GM12878 (cell line): Measurements from ENCODE around the gene ADAMTSL3. TPM values are rescaled to one million over a fixed set of nuclear protein-coding genes. Genes with fewer than 3 reads are reported as not detected.

ENCODE experiments used
- ATAC-seq: fragments of 200-7000 bp; cut with Tn5 transposase; 3 replicates; pipeline ENCODE4 v1.9.1; 2020; ENCODE audit warnings: mild to moderate bottlenecking, moderate library complexity
- BruUV-seq: library from RNA; stranded (reverse); fragments of 400-500 nt; replicated peaks from 2 replicates; lab custom pipeline; 2021; lab: Mats Ljungman, UMichigan
- CTCF ChIA-PET: fragments of 300-600 bp; sonication (Branson Sonifier 250); formaldehyde crosslinking; extraction: SDS; loops from one replicate; lab custom pipeline; 2021; ENCODE audit warnings: inconsistent platforms; lab: Yijun Ruan, JAX
- POLR2A ChIA-PET: fragments of 350-600 bp; formaldehyde crosslinking; extraction: SDS; loops from one replicate; lab custom pipeline; 2021; ENCODE audit warnings: inconsistent platforms; lab: Charles Lee
- RAD21 ChIA-PET: fragments of 300-600 bp; sonication (Branson Sonifier 250); formaldehyde crosslinking; loops from one replicate; lab custom pipeline; 2023; ENCODE audit warnings: antibody characterized with exemption; ENCODE audit not compliant: unreplicated experiment; lab: Charles Lee
- SMC1A ChIA-PET: fragments of 300-600 bp; sonication (Branson Sonifier 250); formaldehyde crosslinking; loops from one replicate; lab custom pipeline; 2023; ENCODE audit not compliant: unreplicated experiment, uncharacterized antibody; lab: Charles Lee
- DNase-seq: peaks from one replicate; pipeline ENCODE4 v3.0.0-alpha.2; 2011; ENCODE audit warnings: low read depth, low spot score
- FAIRE-seq: peaks from 3 replicates; lab custom pipeline; 2011; peaks lifted over from hg19 to GRCh38; lab: Jason Lieb, UNC
- H2AFZ ChIP-seq: 2 replicates; pipeline ENCODE4 v1.6.0; 2011; ENCODE audit warnings: low read depth, low read length, control low read depth; ENCODE audit not compliant: control insufficient read depth
- H3K27ac ChIP-seq: 2 replicates; pipeline ENCODE4 v1.5.1; 2011; ENCODE audit warnings: control low read depth; ENCODE audit not compliant: control insufficient read depth, insufficient read depth
- H3K27me3 ChIP-seq, 2 experiments: replicated peaks in 1 of 2; 2 replicates each; pipeline versions ENCODE4 v1.6.0 to v1.6.1; 2011; ENCODE audit warnings: low read length in 1 of 2; ENCODE audit not compliant: control insufficient read depth in 2 of 2, insufficient read depth in 2 of 2
- H3K36me3 ChIP-seq, 2 experiments: 2 replicates each; pipeline ENCODE4 v1.5.1; 2011; ENCODE audit warnings: low read length in 1 of 2; ENCODE audit not compliant: control insufficient read depth in 2 of 2, insufficient read depth in 2 of 2
- H3K4me1 ChIP-seq: 2 replicates; pipeline ENCODE4 v1.6.1; 2011; ENCODE audit warnings: mild to moderate bottlenecking, low read length, moderate library complexity, mixed read lengths; ENCODE audit not compliant: control insufficient read depth, insufficient read depth
- H3K4me2 ChIP-seq: 2 replicates; pipeline ENCODE4 v1.6.0; 2011; ENCODE audit warnings: control low read depth; ENCODE audit not compliant: control insufficient read depth, insufficient read depth
- H3K4me3 ChIP-seq: fragments of 200-600 bp; sonication (generic); 2 replicates; pipeline ENCODE4 v1.5.1; 2016
- H3K79me2 ChIP-seq: 2 replicates; pipeline ENCODE4 v1.6.0; 2011; ENCODE audit warnings: low read length; ENCODE audit not compliant: control insufficient read depth, insufficient read depth
- H3K9ac ChIP-seq: 2 replicates; pipeline ENCODE4 v1.8.0; 2011; ENCODE audit warnings: low read length, control low read depth, mixed read lengths; ENCODE audit not compliant: control insufficient read depth, insufficient read depth
- H3K9me3 ChIP-seq: replicated peaks from 3 replicates; pipeline ENCODE4 v1.5.1; 2011; ENCODE audit warnings: mild to moderate bottlenecking, low read length; ENCODE audit not compliant: control insufficient read depth, insufficient read depth
- H4K20me1 ChIP-seq: 2 replicates; pipeline ENCODE4 v1.6.0; 2011; ENCODE audit not compliant: control insufficient read depth, insufficient read depth
- BHLHE40 ChIP-seq, 2 experiments: fragments of 450-650 bp in 1 of 2; IDR thresholded peaks; 2 replicates each; pipeline ENCODE4 v1.6.1; 2011 to 2017; ENCODE audit warnings: low read depth in 2 of 2, borderline replicate concordance in 1 of 2, improper control_type of control experiment in 1 of 2, low read length in 1 of 2, mild to moderate bottlenecking in 1 of 2
- ESRRA ChIP-seq: IDR thresholded peaks from 2 replicates; pipeline ENCODE4 v1.6.1; 2012; ENCODE audit warnings: mild to moderate bottlenecking, low read length, improper control_type of control experiment
- ETV6 ChIP-seq, 2 experiments: fragments of 450-650 bp in 1 of 2; IDR thresholded peaks in 1 of 2; conservative IDR thresholded peaks in 1 of 2; 2 replicates each; pipeline ENCODE4 v1.6.1; 2014; ENCODE audit warnings: antibody characterized with exemption in 1 of 2, borderline replicate concordance in 1 of 2, low read depth in 1 of 2, mild to moderate bottlenecking in 1 of 2, moderate library complexity in 1 of 2
- FOXM1 ChIP-seq: IDR thresholded peaks from 2 replicates; pipeline ENCODE4 v1.6.1; 2012; ENCODE audit warnings: low read depth, mild to moderate bottlenecking, inconsistent platforms, low read length, moderate library complexity
- IKZF2 ChIP-seq, 2 experiments: fragments of 450-650 bp; IDR thresholded peaks; 2 replicates each; pipeline ENCODE4 v1.6.1; 2017; ENCODE audit warnings: mild to moderate bottlenecking in 2 of 2, moderate library complexity in 2 of 2
- MTA2 ChIP-seq: fragments of 450-650 bp; IDR thresholded peaks from 2 replicates; pipeline ENCODE4 v1.6.1; 2016; ENCODE audit warnings: low read depth, mild to moderate bottlenecking, moderate library complexity
- RUNX3 ChIP-seq: IDR thresholded peaks from 2 replicates; pipeline ENCODE4 v1.6.1; 2012; ENCODE audit warnings: low read length, inconsistent platforms
- SIX5 ChIP-seq: IDR thresholded peaks from 2 replicates; pipeline ENCODE4 v1.6.1; 2011; ENCODE audit warnings: mild to moderate bottlenecking, low read depth, low read length, moderate library complexity; ENCODE audit not compliant: severe bottlenecking
- SPI1 ChIP-seq: IDR thresholded peaks from 2 replicates; pipeline ENCODE4 v1.6.1; 2011; ENCODE audit warnings: low read depth, mild to moderate bottlenecking, low read length, moderate library complexity, borderline replicate concordance; ENCODE audit not compliant: insufficient read depth
- STAT1 ChIP-seq: fragments of 450-650 bp; conservative IDR thresholded peaks from 2 replicates; pipeline ENCODE4 v1.6.1; 2014; ENCODE audit warnings: antibody characterized with exemption, mild to moderate bottlenecking
- TAF1 ChIP-seq: IDR thresholded peaks from 2 replicates; pipeline ENCODE4 v1.6.1; 2011; ENCODE audit warnings: mild to moderate bottlenecking, low read depth, low read length, borderline replicate concordance
- TCF3 ChIP-seq: IDR thresholded peaks from 2 replicates; pipeline ENCODE4 v1.6.1; 2012; ENCODE audit warnings: low read depth, mild to moderate bottlenecking, low read length, borderline replicate concordance; ENCODE audit not compliant: insufficient read depth
- ZBTB4 ChIP-seq: fragments of 450-650 bp; formaldehyde crosslinking; IDR thresholded peaks from 2 replicates; pipeline ENCODE4 v1.4.0; 2022; ENCODE audit warnings: mild to moderate bottlenecking, moderate library complexity
- ZNF274 ChIP-seq: IDR thresholded peaks from one replicate; pipeline ENCODE4 v1.8.0; 2011; ENCODE audit not compliant: insufficient read length, insufficient read depth
- WGBS: methylation state at CpG from one replicate; pipeline ENCODE4 v1.1.6; 2016; ENCODE audit warnings: low lambda C conversion rate; ENCODE audit not compliant: insufficient replicate concordance, insufficient coverage; ENCODE audit errors: missing lambda C conversion rate; 5-methylcytosine and 5-hydroxymethylcytosine counted together
- in situ Hi-C: fragments of 300-500 bp; cut with MboI; formaldehyde crosslinking; loops from 9 replicates; pipeline ENCODE4 v1.14.3; 2018; ENCODE audit warnings: mixed read lengths
- intact Hi-C: fragments of 100-400 bp; cut with micrococcal nuclease; formaldehyde crosslinking; loops from one replicate; pipeline ENCODE4 v1.14.2; 2022; ENCODE audit not compliant: unreplicated experiment
- polyA plus RNA-seq, 11 experiments: library from polyadenylated mRNA; depleted of rRNA in 4 of 11; unstranded in 6 of 11; stranded (reverse) in 5 of 11; fragments of >200 nt; fragmentation: Nextera tagmentation in 4 of 11; fragmentation: Illumina TruSeq in 1 of 11; extraction: Ambion mirVana in 4 of 11; extraction: Trizol in 1 of 11; gene quantifications; 1 replicate in 1 of 11; 2 replicates in 10 of 11; pipeline versions ENCODE4 v1.2.1 to v1.2.3, GENCODE V29; 2011 to 2016; ENCODE audit warnings: inconsistent platforms in 2 of 11, missing spikeins in 2 of 11, low read depth in 1 of 11
- total RNA-seq, 4 experiments: library from RNA; depleted of rRNA in 3 of 4; stranded (reverse); fragments of >200 nt in 3 of 4; fragmentation: Illumina TruSeq in 1 of 4; extraction: Trizol in 1 of 4; gene quantifications; 2 replicates each; pipeline versions ENCODE4 v1.2.1 to v1.2.3, GENCODE V29; 2013 to 2021
- TF ChIP-seq, protein P1 (sequence below): IDR thresholded peaks from 2 replicates; pipeline ENCODE4 v1.6.1; 2011; ENCODE audit warnings: low read depth, low read length, improper control_type of control experiment, borderline replicate concordance

ADAMTSL3 gene
- total and polyA plus RNA-seq, 10 of the 15 experiments (the other 5 are each of a cell fraction or from before 2014, with no cell fraction given) = 0.01 to 0.28 (median 0.13) TPM

GRCh38 chr15:83710452-83710851 lies 56.5 kb downstream of the ADAMTSL3 start:
- no TSS peak for BruUV-seq
- in situ Hi-C loops = no loop called here
- H3K9me3 ChIP-seq = no peaks in the 10 kb centered on the region
- RAD21 ChIA-PET = no interaction called here
- H3K4me1 ChIP-seq = no peaks in the 10 kb centered on the region
- POLR2A ChIA-PET = no interaction called here
- H3K36me3 ChIP-seq = no peaks in the 10 kb centered on the region
- H3K4me2 ChIP-seq = no peak overlapping the region
- no peak overlapping the region for H2AFZ ChIP-seq
- DNase-seq (no peak), ATAC-seq (no peak), FAIRE-seq (no peak)
- CTCF ChIA-PET = no interaction called here
- H3K9ac ChIP-seq = no peak overlapping the region
- H3K4me3 ChIP-seq = no peak overlapping the region
- SMC1A ChIA-PET = no interaction called here
- H3K27ac ChIP-seq = no peak overlapping the region
- 0 out of 4 replicates have a peak, but pooled peaks cover 0 to 2% of the 10 kb centered on the region in 2 experiments for H3K27me3 ChIP-seq
- TF ChIP-seq SIX5 = no peak
- TF ChIP-seq MTA2 = no peak
- TF ChIP-seq BHLHE40 (IDR thresholded peaks at IDR 0.05; ENCODE audit: borderline replicate concordance in 1 of 2, low read depth in 2 of 2, low read length in 1 of 2) = no peak
- TF ChIP-seq, protein P1, sequence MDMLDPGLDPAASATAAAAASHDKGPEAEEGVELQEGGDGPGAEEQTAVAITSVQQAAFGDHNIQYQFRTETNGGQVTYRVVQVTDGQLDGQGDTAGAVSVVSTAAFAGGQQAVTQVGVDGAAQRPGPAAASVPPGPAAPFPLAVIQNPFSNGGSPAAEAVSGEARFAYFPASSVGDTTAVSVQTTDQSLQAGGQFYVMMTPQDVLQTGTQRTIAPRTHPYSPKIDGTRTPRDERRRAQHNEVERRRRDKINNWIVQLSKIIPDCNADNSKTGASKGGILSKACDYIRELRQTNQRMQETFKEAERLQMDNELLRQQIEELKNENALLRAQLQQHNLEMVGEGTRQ = no peak
- TF ChIP-seq, all 136 proteins: peak for 0
- H3K79me2 ChIP-seq = no peaks in the 10 kb centered on the region
- no peaks in the 10 kb centered on the region for H4K20me1 ChIP-seq
- intact Hi-C loops = no loop called here

DNA sequence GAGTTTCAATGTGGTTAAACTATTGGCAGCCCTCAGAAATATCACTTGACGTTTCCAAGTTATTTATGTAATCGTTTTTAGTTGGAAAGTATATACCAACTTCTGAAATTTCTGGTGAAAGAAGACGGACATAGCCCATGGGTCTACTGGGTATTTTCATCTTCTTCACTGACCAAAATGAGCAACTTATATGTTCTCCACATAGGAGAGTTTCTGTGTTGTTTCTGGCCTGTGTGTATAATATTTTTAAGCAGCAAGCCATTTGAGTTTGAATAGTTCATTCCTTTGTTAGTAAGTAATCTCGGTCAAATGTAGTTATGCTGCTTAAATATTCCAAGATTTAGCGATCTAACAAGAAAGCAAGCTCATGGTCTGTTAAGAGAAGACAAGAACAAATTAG lies 57.3 kb downstream of the ADAMTSL3 start:
- ChIA-PET RAD21 (no interaction called here), POLR2A (no interaction called here), SMC1A (no interaction called here), CTCF (no interaction called here)
- Histone ChIP-seq H3K4me3 (no peak overlapping the region), H3K9me3 (no peaks in the 10 kb centered on the region), H3K4me2 (no peak overlapping the region), H3K36me3 (no peaks in the 10 kb centered on the region), H3K9ac (no peak overlapping the region), H4K20me1 (no peaks in the 10 kb centered on the region), H3K27ac (no peak overlapping the region), H3K79me2 (no peaks in the 10 kb centered on the region), H2AFZ (no peak overlapping the region), H3K4me1 (no peaks in the 10 kb centered on the region), H3K27me3 (0 out of 4 replicates have a peak, but pooled peaks cover 0 to 2% of the 10 kb centered on the region in 2 experiments)
- no peak for FAIRE-seq
- in situ Hi-C loops = no loop called here
- no peak for ATAC-seq
- DNase-seq = no peak
- WGBS = 25% methylated on average over 5 of the region's 5 CpGs
- no TSS peak for BruUV-seq
- intact Hi-C loops = no loop called here
- no peak for TF ChIP-seq FOXM1
- no peak for TF ChIP-seq TCF3
- no peak for TF ChIP-seq ZBTB4 (CRISPR knock-in tag)
- no peak for TF ChIP-seq TAF1
- no peak for TF ChIP-seq IKZF2 (IDR thresholded peaks at IDR 0.05)
- no peak for TF ChIP-seq ESRRA
- TF ChIP-seq STAT1 = no peak
- TF ChIP-seq ZNF274 = no peak
- TF ChIP-seq SPI1 = no peak
- TF ChIP-seq RUNX3 = no peak
- no peak for TF ChIP-seq ETV6 (conservative IDR thresholded peaks at IDR 0.05 in 1 of 2, IDR thresholded peaks at IDR 0.05 in 1 of 2; ENCODE audit: borderline replicate concordance in 1 of 2, low read depth in 1 of 2)
